ENCODE results near the gene PRAC1.

DNA sequence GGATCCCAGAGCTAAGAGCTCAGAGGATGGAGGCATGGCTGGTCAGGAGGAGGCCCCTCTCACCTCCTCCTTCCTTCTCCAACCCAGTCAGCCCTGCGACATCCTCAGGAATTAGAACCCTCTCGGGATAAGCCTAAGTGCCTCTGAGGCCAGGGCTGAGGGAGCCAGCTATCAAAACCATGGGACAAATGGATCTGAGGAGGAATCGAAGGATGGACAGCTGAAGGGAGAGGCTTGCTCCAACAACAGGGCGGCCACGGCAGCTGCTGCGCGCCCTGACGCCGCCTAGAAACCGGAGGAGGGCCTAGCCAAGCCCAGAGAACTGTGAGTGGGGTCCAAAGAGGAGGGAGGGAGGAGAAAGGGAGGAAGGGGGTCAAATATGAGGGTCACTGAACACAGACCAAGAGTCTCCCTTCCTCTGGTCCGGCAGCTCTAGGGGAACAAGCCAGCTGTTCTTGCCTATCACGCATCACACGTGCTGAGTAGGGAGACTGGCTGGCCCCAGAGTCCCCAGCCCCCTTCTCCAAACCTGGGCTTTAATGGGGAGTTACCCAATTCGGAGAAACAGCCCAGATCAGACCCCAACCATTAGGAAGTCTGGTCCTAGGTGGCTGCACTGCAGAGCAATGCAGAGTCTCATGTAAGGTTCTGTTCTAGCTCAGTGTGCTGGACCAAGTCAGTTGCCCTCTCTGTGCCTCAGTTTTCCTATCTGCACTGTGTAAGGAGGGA is 12.2 kb upstream of the PRAC1 start:
- TF ChIP-seq, protein P1, sequence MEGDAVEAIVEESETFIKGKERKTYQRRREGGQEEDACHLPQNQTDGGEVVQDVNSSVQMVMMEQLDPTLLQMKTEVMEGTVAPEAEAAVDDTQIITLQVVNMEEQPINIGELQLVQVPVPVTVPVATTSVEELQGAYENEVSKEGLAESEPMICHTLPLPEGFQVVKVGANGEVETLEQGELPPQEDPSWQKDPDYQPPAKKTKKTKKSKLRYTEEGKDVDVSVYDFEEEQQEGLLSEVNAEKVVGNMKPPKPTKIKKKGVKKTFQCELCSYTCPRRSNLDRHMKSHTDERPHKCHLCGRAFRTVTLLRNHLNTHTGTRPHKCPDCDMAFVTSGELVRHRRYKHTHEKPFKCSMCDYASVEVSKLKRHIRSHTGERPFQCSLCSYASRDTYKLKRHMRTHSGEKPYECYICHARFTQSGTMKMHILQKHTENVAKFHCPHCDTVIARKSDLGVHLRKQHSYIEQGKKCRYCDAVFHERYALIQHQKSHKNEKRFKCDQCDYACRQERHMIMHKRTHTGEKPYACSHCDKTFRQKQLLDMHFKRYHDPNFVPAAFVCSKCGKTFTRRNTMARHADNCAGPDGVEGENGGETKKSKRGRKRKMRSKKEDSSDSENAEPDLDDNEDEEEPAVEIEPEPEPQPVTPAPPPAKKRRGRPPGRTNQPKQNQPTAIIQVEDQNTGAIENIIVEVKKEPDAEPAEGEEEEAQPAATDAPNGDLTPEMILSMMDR (IDR thresholded peaks at IDR 0.05 in 8 of 11, conservative IDR thresholded peaks at IDR 0.05 in 3 of 11): no peak
- no peak for TF ChIP-seq POLR2A (IDR thresholded peaks at IDR 0.05)

All from spleen (tissue), 7 donors.